Stimulated activated CD8-positive, alpha-beta memory T cell treated with anti-CD3 and anti-CD28 coated beads, Interleukin-12 subunit alpha, Interleukin-12 subunit beta, amount 100 ng/mL, for 4 hours (primary cell): Measurements from ENCODE around the gene SMARCD1.
A peak's percentile ranks its signal among the peaks of the same experiment; 100 is the strongest.

ENCODE experiments used
- DNase-seq: peaks from one replicate; pipeline ENCODE4 v3.0.0-alpha.2; 2020; ENCODE audit warnings: low read depth

SMARCD1 gene

DNA sequence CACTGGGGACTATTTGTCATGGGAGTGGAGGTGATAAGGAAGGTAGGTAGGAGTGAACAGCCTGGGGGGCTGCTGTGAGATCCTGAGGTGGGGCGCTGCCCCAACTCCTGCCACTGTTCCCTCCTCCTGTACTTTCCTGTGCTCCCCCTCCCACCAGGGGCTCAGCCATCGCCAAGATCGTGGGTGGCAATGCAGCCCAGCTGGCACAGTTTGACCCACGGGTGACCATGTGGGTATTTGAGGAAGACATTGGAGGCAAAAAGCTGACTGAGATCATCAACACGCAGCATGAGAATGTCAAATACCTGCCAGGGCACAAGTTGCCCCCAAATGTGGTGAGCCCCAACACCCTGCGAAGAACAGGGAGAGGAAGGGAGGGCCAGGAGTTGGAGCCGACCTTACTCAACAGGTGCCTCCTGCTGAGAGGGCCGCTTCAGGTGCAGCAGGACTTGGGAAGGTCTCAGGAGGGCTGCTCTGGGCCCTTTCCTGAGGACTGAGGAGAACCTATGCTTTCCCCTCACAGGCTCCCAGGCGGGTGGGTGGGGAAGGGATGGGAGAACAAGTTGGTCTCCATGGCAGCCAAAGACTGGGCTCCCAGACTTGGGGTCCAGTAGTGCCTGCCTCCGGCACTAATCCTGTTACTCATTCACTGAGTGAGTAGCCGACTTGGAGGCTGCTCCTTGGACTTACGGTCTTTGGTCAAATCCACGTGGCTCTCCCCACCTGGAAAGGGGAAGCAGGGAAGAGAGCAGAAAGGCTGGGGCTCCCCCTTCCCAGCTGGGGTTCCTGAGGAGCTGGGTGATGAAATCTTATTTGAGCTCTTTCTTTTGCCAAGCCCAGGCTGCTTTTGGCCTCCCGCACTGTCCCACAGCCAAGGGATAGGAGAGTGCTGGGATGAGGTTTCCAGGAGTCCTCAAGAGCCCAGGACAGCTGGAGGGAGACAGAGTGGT is 19.6 kb downstream of the SMARCD1 start:
- DNase-seq = no peak

DNA sequence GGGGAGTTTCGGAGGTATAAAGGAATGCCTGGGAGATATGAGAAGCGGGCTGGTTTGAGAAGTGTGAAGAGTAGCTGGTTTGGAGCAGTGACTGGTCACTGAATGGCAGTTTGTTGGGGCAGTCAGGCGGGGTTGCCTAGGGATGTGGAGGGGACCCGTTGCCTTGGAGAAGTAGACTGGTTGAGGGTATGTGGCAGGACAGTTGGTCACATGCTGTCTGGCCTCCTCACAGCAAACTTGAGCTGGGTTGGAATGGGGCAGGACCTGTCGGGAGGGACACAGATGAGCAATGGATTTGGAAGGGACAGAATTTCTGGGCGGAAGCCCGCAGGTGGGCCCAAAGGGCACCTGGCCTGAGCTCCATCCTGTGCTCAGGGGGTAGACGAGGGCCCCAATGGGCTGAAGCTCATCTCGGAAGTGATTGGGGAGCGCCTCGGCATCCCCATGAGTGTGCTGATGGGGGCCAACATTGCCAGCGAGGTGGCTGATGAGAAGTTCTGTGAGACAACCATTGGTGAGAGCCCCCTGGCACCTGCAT is 20.8 kb downstream of the SMARCD1 start:
- no peak for DNase-seq

DNA sequence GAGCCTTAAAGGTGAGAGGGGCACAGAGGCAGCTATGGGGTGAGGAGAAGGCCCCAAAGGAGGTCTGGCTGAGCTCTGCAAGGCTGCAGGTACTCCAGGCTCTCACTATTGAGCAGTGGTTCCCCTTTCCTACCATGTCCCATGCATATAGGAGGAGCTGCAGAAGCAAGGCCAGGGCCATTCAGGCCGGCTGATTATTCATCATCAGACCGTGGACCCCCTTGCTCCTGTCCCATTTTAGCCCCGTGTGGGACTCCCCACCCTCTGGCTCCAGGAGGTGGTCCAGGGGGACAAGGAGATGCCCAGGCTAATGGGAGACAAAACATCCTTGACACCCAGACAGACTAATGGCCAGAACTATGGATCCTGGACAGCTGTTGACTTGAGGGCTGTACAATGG is 21.8 kb downstream of the SMARCD1 start:
- no peak for DNase-seq

DNA sequence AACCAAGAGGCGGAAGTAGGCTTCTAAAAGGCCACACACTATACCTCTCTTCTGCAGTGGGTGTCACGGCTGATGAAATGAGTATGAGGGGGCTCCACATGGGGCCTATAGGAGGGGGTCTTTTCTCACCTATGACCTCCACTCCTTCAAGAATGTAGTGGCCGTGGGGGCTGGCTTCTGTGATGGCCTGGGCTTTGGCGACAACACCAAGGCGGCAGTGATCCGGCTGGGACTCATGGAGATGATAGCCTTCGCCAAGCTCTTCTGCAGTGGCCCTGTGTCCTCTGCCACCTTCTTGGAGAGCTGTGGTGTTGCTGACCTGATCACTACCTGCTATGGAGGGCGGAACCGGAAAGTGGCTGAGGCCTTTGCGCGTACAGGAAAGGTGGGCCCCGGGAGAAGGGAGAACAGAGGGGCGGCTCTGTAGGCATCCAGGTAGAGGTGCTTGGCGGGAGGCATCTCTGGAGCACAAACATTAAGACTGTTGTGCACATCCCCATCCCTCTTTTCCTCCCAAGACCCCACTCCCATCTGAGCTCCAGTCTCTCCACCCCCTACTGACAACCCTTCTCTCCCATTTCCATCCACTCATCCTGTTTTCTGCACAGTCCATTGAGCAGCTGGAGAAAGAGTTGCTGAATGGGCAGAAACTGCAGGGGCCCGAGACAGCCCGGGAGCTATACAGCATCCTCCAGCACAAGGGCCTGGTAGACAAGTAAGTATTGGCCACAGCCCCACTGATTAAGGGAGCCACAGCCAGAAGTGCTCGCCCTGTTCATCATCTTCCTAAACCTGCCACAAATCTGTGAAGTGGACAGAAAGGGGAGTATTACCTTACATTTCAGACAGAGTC is 22.5 kb downstream of the SMARCD1 start:
- no peak for DNase-seq

DNA sequence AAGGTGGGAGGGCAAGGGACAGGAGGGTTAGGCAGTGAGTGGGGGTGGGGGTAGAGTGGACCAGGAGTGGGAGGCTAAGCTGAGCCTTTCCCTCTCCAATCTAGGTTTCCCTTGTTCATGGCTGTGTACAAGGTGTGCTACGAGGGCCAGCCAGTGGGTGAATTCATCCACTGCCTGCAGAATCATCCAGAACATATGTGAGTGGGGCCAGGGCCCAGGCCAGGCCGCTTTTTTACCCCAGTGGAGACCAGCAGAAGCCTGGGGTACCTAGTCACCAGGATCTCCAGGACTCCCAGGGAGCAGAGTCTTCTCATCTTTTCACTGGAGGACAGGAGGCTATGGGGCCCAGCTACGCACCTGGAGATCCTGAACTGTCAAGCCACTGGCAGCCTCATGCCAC is 24.2 kb downstream of the SMARCD1 start:
- no peak for DNase-seq

DNA sequence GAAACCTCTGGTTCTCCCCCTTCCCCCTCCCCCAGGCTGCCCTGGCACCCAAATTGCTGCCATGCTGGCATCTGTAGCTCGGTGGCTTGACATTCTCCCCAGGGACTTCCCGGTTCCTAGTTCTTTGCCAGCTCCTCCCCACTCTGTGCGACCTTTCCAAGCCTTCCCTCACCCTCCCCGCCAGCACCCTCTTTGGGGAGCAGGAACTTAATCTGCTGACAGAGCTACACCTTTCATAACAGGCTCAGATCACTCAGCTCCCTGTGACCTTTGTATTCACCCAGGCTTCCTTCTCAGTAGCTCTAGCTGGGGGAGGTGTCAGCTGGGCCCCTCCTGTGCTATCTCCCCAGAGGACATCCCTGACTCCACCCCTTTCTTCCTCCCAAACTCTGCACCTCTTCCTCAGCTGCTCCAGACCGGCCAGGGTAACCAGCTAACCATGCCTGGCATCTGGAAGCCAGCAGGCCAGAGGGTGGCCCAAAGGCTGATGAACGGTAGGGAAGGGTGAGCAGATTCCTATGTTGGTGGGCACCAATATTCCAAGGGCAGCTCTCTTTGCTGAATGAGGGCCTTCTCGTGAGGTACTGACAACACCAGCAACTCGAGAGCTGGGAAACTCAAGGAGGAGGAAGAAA is 25.1 kb downstream of the SMARCD1 start:
- no peak for DNase-seq

DNA sequence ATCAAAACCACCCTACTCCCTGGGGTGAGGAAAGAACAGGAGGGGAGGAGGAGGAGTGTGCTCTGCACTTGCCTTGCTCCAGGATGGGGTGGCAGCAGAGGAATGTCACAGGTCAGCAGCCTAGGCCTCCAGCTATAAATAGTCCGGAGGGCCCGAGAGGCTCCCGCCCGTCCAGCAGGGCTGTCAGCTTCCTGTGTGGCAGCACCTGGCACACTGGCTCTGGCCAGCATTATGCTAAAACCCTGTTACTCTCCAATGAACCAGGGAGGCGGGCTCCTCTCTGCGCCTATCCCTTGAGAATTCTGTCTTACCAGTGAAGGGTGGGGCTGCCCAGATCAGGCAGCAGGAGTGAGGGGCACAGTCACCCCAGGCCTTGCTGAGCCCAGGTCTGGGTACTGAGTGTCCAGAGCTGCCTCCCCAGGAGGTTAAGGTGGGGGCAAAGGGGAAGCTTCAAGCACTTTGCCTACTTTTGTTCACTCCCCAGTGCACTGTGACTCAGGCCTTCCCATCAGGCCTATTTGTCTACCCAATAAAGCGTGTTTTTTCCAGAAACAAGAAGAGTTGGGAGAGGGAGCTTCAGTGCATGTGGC is 25.7 kb downstream of the SMARCD1 start:
- DNase-seq = no peak

DNA sequence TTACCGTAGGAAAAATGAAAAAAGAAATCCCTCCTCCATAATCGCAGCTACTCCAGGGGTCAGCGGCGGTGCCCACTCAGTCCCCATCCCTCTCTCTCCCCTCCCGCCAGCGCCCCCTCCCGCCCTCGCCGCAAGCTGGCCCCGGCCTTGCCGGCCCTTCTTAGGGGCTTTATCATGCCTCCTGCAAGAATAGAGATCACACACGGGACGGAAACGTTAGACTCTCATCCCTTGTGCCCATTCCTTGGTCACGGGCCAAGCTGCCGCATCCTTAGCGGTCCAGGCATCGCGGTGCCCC is 26.2 kb downstream of the SMARCD1 start:
- DNase-seq = no peak

DNA sequence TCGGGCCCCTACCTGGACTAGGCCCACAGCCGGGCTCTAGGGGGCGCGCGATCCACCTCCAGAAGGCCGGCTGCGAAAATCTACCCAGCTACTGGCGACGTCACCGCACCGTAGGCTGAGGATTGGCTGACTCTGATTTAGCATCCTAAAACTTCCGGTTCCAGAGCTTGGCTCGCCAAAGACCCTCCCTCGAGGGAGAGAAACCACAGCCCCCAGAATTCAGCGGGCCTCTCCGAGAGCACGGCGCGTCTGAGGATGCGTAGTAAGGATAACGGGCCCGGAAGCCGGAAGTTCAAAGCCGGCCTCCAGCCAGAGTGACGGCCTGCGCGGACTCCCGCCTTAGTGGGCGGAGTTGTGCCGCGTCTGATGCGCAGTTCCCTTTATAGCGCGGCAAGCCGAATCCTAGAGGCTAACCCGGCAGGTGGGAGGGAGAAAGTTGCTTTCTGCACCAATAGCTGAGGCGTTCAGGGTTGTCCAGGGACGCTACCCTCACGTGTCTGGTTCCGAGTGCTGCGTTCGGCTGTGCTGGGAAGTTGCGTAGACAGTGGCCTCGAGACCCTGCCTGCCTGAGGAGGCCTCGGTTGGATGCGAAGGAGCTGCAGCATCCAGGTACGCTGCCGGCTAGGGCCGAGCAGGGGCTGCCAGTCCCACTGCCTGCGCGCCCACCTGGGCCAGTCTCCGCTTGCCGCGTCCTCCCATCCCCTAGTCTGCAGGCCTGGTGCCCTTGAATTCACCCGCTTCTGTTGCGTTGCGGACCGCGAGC is 26.7 kb downstream of the SMARCD1 start, which contains the start of gene COX14:
TSS of gene COX14 (plus strand) at position 544 of the 763 bp plus-strand sequence. CDS start 7,808 bp downstream, outside the sequence.
- peak; percentile 98 for DNase-seq

DNA sequence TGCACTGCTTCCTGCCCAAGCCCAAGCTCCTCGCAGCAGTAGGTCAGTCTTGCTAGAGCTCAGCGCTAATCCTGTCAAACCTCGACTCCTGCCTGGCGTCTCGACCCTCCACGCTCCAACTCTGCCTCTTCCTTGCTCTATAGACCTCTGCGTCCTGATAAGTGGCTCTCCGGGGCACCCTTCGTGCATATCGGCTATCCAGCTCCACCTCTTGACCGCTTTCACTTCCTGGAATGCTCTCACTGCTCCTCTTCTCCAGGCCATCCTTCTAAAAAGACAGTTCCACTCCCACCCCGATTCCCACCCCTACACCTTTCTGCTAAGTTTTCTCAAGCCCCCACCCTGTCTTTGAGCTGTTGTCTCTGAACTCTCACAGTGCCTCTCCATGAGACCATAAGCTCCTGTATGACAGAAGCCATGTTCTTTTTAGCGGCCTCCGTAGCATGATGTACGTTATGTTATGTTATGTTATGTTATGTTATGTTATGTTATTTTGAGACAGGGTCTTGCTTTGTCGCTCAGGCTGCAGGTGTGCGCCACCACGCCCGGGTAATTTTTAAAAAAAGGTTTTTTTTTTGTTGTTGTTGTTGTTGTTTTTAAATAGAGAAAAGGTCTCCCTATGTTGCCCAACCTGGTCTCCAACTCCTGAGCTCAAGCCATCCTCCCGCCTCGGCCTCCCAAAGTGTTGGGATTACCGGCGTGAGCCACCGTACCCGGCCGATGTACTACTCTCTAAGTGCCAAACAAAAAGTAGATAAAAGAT is 27.5 kb downstream of the SMARCD1 start:
- no peak for DNase-seq

DNA sequence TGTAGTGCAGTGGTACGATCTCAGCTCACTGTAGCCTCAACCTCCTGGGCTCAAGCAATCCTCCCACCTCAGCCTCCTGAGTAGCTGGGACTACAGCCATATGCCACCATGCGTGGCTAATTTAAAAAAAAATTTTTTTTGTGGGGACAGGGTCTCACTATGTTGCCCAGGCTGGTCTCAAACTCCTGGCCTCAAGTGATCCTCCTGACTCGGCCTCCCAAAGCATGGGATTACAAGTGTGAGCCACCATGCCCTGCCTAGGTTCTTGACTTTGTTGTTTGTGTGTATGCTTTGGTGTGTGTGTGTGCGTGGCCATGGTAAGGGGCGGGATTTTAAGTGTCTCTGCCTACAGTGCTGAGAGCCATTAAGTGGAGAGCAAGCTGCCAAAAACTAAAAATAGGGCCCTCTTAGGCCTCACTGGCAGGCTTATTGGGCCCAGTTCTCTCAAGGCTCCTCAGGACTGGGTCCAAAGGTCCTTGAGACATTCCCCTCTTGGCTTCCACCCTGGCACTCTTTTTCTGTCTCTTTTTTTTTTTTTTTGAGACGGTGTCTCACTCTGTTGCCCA is 32.0 kb downstream of the SMARCD1 start:
- DNase-seq = no peak

DNA sequence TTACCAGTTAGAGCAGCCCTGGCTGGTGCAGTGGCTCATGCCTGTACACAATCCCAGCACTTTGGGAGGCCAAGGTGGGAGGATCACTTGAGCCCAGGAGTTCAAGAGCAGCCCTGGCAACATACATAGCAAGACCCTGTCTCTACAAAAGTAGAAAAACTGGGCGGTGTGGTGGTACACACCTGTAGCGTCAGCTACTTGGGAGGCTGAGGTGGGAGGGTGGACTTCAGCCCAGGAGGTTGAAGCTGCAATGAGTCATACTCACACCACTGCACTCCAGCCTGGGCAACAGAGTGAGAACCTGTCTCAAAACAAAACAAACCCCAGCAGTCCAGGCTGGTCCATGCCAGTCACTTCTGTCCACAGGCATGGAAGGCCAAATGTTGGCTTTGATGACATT is 34.2 kb downstream of the SMARCD1 start:
- DNase-seq = no peak

DNA sequence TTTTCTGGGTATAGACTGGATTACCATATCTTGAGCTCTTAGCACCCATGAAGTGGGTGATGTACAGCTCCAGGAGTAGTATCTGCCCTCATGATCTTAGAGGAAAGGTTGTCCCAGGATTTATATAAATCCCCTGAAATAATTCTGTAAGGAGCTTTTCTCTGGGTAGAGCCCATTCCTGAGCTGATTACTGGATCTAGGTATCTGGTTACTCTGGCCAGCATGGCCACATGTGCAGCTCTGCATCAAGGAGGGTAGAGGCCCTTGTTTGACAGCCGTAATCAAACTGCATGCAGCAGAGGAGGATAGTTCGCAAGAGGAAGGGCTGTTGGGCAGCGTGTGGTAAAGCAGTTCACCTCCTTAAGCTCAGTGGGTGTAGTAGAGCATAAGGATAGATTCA is 35.4 kb downstream of the SMARCD1 start:
- DNase-seq = no peak

DNA sequence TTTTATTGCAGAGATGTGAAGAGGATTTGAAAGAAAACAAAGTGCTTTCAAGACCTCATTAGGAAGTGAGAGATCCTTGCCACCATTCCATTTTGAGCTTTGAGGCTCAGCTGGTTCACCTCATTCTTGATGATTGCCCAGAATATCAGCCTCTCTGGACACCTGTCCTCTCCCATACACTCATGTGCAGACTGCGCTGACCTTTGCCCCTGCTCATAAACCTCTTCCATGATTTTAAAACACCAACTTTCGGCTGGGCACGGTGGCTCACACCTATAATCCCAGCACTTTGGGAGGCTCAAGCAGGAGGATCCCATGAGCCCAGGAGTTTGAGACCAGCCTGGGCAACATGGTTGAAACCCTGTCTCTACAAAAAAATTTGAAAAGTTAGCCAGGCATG is 35.8 kb downstream of the SMARCD1 start:
- no peak for DNase-seq

DNA sequence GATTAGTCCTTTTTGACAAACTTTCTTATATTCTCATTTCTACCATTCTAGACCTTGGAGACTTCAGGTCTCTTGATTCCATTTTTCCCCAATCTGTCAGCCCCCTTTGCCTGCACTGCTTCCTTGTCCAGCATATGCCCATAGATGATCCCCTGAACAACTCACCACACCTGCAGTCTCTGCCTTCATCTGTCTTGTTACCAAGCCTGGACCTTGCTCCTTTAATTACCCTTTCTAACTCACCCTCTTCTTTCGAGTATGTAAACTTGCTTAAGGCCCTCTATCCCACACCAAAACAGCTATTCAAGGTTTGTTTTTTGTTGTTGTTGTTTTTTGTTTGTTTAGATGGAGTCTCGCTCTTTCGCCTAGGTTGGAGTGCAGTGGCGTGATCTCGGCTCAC is 36.5 kb downstream of the SMARCD1 start:
- no peak for DNase-seq

DNA sequence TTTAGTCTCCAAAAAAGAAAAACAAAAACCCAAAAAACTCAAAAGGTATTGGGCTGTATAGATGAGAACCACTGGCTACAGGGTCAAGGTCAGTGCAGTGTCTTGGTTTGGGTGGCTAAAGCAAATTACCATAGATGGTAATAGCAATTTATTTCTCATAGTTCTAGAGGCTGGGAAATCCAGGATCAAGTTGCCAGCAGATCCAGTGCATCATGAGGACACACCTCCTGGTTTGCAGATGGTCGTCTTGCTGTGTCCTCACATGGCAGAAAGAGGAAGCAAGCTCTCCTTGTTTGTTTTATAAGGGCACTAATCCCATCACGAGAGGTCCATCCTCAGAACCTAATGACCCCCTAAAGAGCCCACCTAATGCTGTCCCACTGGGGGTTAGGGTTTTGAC is 38.1 kb downstream of the SMARCD1 start:
- no peak for DNase-seq

DNA sequence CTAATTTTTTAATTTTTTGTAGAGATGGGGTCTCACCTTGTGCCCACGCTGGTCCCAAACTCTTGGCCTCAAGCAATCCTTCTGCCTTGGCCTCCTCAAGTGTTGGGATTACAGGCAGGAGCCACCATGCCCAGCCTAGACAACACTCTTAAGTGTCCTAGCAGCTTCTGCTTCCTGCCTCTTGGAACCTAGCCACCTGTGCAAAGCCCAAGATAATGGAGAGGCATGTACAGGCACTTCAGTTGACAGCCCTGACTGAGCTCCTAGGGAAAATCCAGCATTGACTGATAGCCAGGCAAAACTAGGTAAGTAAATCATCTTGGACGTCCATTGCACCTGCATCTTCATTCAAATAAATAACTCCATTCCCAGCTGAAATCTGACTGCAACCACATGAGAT is 42.4 kb downstream of the SMARCD1 start:
- no peak for DNase-seq

DNA sequence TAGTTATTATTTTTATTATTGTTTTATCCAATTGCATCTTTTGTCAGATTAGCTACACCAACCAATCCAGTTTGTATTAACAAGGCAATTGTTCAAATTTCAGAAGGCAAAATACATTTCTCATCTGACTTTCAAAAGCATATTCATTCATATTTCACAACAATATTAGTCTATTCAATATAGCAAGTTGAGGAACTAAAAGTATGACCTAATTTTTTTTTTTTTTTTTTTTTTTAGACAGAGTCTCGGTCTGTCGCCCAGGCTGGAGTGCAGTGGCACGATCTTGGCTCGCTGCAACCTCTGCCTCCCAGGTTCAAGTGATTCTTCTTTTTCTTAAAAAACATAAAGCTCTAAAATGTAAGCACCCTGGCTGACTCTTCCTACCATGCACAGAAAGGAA is 44.1 kb downstream of the SMARCD1 start:
- DNase-seq = no peak

DNA sequence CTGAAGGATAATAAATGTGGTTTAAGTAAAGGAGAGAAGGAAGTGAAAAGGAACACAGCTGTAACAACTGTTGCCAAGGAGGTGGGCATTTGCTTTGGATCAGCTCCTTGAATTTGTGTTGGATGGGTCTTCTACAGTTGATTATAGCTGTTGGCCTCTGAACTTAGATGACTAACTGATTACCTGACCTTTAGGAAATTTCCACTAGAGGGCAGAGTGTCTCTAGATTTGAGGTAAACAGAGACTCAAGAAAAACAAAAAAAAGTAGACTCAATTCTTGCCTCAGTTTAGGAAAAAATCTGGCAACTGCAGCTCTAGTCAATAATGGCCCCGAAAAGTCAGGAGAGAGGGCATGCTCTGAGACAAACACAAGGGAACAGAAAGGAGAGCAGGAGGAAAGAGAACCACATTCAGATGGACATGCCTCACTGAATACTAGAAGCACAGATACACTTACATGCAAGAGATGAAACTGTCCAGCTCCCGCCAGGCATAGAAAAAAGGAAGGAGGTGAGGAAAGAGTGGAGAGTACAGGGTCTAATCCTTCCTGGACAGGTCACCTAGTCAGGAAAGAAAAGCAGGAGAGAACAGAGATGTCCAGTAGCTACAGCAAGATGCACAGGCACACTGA is 47.5 kb downstream of the SMARCD1 start:
- no peak for DNase-seq

DNA sequence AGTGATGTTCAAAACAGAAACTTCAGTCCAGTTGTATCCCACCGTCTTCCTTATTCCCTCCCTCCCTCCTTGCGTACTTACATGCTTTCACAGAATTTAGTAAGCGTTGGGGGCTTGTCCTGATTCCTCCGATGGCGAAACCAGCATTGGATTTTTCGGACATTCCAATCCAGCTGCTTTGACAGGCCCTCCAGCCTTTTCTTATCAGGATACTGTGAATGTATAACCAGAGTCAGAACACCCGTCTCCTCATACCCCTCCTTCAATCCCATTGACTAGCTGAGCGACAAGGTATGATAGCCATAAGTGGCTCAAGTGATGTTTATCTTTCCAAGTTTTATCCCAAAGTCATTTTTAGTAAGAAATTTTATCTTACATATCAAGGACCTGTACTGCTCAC is 57.9 kb downstream of the SMARCD1 start:
- DNase-seq = no peak
